HCT116 (cell line): ENCODE measurements around the gene CCL16. TPM values are rescaled to one million over a fixed set of nuclear protein-coding genes. Genes with fewer than 3 reads are reported as not detected.

Experiments
- ATAC-seq: fragments of 200-7000 bp; cut with Tn5 transposase; 2 replicates; pipeline ENCODE4 v1.9.1; 2020; ENCODE audit warnings: mild to moderate bottlenecking, moderate library complexity
- BruUV-seq: library from RNA; stranded (reverse); fragments of 400-500 nt; replicated peaks from 2 replicates; lab custom pipeline; 2021; lab: Mats Ljungman, UMichigan
- CTCF ChIA-PET: fragments of 300-600 bp; sonication (Branson Sonifier 250); formaldehyde crosslinking; loops from one replicate; lab custom pipeline; 2021; ENCODE audit warnings: antibody characterized with exemption; lab: Charles Lee
- POLR2A ChIA-PET: fragments of 300-600, 350-600 bp; sonication (Branson Sonifier 250); formaldehyde crosslinking; loops from one replicate; lab custom pipeline; 2021; ENCODE audit warnings: antibody characterized with exemption; lab: Charles Lee
- RAD21 ChIA-PET, 2 experiments: fragments of 300-600 bp; sonication (Branson Sonifier 250); formaldehyde crosslinking; loops; one replicate each; lab custom pipeline; 2023; ENCODE audit warnings: low total read pairs in 2 of 2; ENCODE audit not compliant: uncharacterized antibody in 2 of 2, unreplicated experiment in 2 of 2, low non-redundant PET in 1 of 2; lab: Charles Lee
- DNase-seq: peaks from one replicate; pipeline ENCODE4 v3.0.0-alpha.2; 2010; ENCODE audit warnings: low read depth, low spot score
- H2AFZ ChIP-seq: fragments of 200-600 bp; shearing (Covaris generic), sonication (generic); 2 replicates; pipeline ENCODE4 v1.6.1; 2017; ENCODE audit warnings: low read depth, mixed run types, mixed read lengths, antibody characterized with exemption, low read length; ENCODE audit not compliant: poor library complexity, severe bottlenecking
- H3K27ac ChIP-seq: 2 replicates; pipeline ENCODE4 v1.5.1; 2012; ENCODE audit warnings: low read depth, low read length
- H3K27me3 ChIP-seq: fragments of 200-600 bp; sonication (generic); 2 replicates; pipeline ENCODE4 v1.6.1; 2016; ENCODE audit warnings: mixed run types, low read length, mixed read lengths; ENCODE audit not compliant: insufficient read depth
- H3K36me3 ChIP-seq, 2 experiments: fragments of 200-500 bp in 1 of 2; fragments of 200-600 bp in 1 of 2; sonication (Bioruptor generic) in 1 of 2; sonication (generic) in 1 of 2; 2 replicates each; pipeline versions ENCODE4 v1.5.1 to v1.6.1; 2014 to 2016; ENCODE audit warnings: low read length in 2 of 2, inconsistent platforms in 1 of 2, mixed read lengths in 1 of 2, mixed run types in 1 of 2; ENCODE audit not compliant: insufficient read depth in 2 of 2, control insufficient read depth in 1 of 2
- H3K4me1 ChIP-seq, 2 experiments: fragments of 200-600 bp in 1 of 2; sonication (generic) in 1 of 2; 2 replicates each; pipeline versions ENCODE4 v1.5.1 to v1.6.1; 2012 to 2017; ENCODE audit warnings: low read length in 2 of 2, inconsistent platforms in 1 of 2, mild to moderate bottlenecking in 1 of 2, mixed read lengths in 1 of 2, mixed run types in 1 of 2, moderate library complexity in 1 of 2; ENCODE audit not compliant: insufficient read depth in 2 of 2, control insufficient read depth in 1 of 2
- H3K4me2 ChIP-seq: fragments of 200-600 bp; sonication (generic); 2 replicates; pipeline ENCODE4 v1.6.1; 2017; ENCODE audit warnings: mixed run types, low read length, mixed read lengths
- H3K4me3 ChIP-seq, 2 experiments: fragments of 200-600 bp in 1 of 2; sonication (generic) in 1 of 2; replicated peaks in 1 of 2; 2 replicates each; pipeline ENCODE4 v1.5.1; 2011 to 2016; ENCODE audit warnings: low read length in 2 of 2, control low read depth in 1 of 2, low read depth in 1 of 2, mild to moderate bottlenecking in 1 of 2, mixed read lengths in 1 of 2, mixed run types in 1 of 2
- H3K79me2 ChIP-seq: fragments of 200-600 bp; sonication (generic); 2 replicates; pipeline ENCODE4 v1.6.1; 2017; ENCODE audit warnings: mild to moderate bottlenecking, mixed run types, low read length, moderate library complexity, mixed read lengths; ENCODE audit not compliant: insufficient read depth
- H3K9ac ChIP-seq: fragments of 200-600 bp; sonication (generic); 2 replicates; pipeline ENCODE4 v1.6.1; 2016; ENCODE audit warnings: low read length, mixed read lengths
- H3K9me2 ChIP-seq: fragments of 200-600 bp; sonication (generic), shearing (Covaris generic); 2 replicates; pipeline ENCODE4 v1.6.1; 2017; ENCODE audit warnings: mixed run types, mild to moderate bottlenecking, moderate library complexity; ENCODE audit not compliant: insufficient read depth
- H3K9me3 ChIP-seq, 2 experiments: fragments of 200-500 bp in 1 of 2; fragments of 200-600 bp in 1 of 2; sonication (Bioruptor generic) in 1 of 2; sonication (generic) in 1 of 2; 2 replicates each; pipeline ENCODE4 v1.6.1; 2014 to 2017; ENCODE audit warnings: low read length in 2 of 2, mixed read lengths in 2 of 2, inconsistent platforms in 1 of 2, low read depth in 1 of 2, mild to moderate bottlenecking in 1 of 2, mixed run types in 1 of 2, moderate library complexity in 1 of 2; ENCODE audit not compliant: control insufficient read depth in 1 of 2, insufficient read depth in 1 of 2
- H4K20me1 ChIP-seq: fragments of 200-600 bp; sonication (generic), shearing (Covaris generic); 2 replicates; pipeline ENCODE4 v1.6.1; 2017; ENCODE audit warnings: mixed run types, mild to moderate bottlenecking, moderate library complexity; ENCODE audit not compliant: insufficient read depth
- ATF3 ChIP-seq: IDR thresholded peaks from 2 replicates; pipeline ENCODE4 v1.6.1; 2012
- CEBPB ChIP-seq: IDR thresholded peaks from 2 replicates; pipeline ENCODE4 v1.6.1; 2012; ENCODE audit warnings: low read depth
- CTCF ChIP-seq, 3 experiments: fragments of 200-600 bp in 1 of 3; sonication (generic) in 1 of 3; IDR thresholded peaks in 2 of 3; conservative IDR thresholded peaks in 1 of 3; 2 replicates each; pipeline ENCODE4 v1.5.1; 2012 to 2017; ENCODE audit warnings: low read depth in 2 of 3, low read length in 2 of 3, antibody characterized with exemption in 1 of 3, borderline replicate concordance in 1 of 3, control low read depth in 1 of 3, mild to moderate bottlenecking in 1 of 3, mixed read lengths in 1 of 3, mixed run types in 1 of 3, moderate library complexity in 1 of 3; ENCODE audit not compliant: insufficient read depth in 1 of 3
- EGR1 ChIP-seq: IDR thresholded peaks from 2 replicates; pipeline ENCODE4 v1.6.1; 2012; ENCODE audit warnings: low read depth
- EZH2 ChIP-seq: fragments of 200-600 bp; sonication (generic); IDR thresholded peaks from 2 replicates; pipeline ENCODE4 v1.6.1; 2017; ENCODE audit warnings: antibody characterized with exemption, mixed run types
- EZH2phosphoT487 ChIP-seq: fragments of 200-600 bp; IDR thresholded peaks from 2 replicates; pipeline ENCODE4 v1.6.1; 2018; ENCODE audit warnings: antibody characterized with exemption, borderline replicate concordance
- FOSL1 ChIP-seq: IDR thresholded peaks from 2 replicates; pipeline ENCODE4 v1.6.1; 2012; ENCODE audit warnings: low read depth
- JUND ChIP-seq: IDR thresholded peaks from 2 replicates; pipeline ENCODE4 v1.6.1; 2012
- MAX ChIP-seq: IDR thresholded peaks from 2 replicates; pipeline ENCODE4 v1.6.1; 2012
- POLR2A ChIP-seq: IDR thresholded peaks from 2 replicates; pipeline ENCODE4 v1.7.0; 2011; ENCODE audit warnings: borderline replicate concordance; ENCODE audit not compliant: insufficient read depth, insufficient read length; ENCODE audit errors: extremely low read depth
- POLR2AphosphoS5 ChIP-seq: IDR thresholded peaks from 2 replicates; pipeline ENCODE4 v1.6.1; 2011; ENCODE audit warnings: mild to moderate bottlenecking, low read depth, low read length, moderate library complexity
- RAD21 ChIP-seq: IDR thresholded peaks from 2 replicates; pipeline ENCODE4 v1.6.1; 2012; ENCODE audit warnings: low read depth, mild to moderate bottlenecking
- SP1 ChIP-seq: IDR thresholded peaks from 2 replicates; pipeline ENCODE4 v1.6.1; 2012; ENCODE audit warnings: low read depth
- SRF ChIP-seq: IDR thresholded peaks from 2 replicates; pipeline ENCODE4 v1.6.1; 2012; ENCODE audit warnings: low read depth
- TCF7L2 ChIP-seq: IDR thresholded peaks from 2 replicates; pipeline ENCODE4 v1.7.0; 2011; ENCODE audit warnings: borderline replicate concordance, inconsistent platforms; ENCODE audit not compliant: insufficient read depth, insufficient read length; ENCODE audit errors: extremely low read depth
- ZFX ChIP-seq: fragments of 450-650 bp; IDR thresholded peaks from 2 replicates; pipeline ENCODE4 v1.6.1; 2017
- ZNF274 ChIP-seq: fragments of 200-500 bp; sonication (Bioruptor generic); IDR thresholded peaks from 2 replicates; pipeline ENCODE4 v1.6.1; 2014; ENCODE audit warnings: mild to moderate bottlenecking, low read depth, low read length, inconsistent platforms
- intact Hi-C: fragments of 100-400 bp; cut with micrococcal nuclease; formaldehyde crosslinking; loops from 2 replicates; pipeline ENCODE4 v1.10.0; 2022
- total RNA-seq: library from RNA; stranded (reverse); gene quantifications from one replicate; pipeline ENCODE4 v1.2.1, GENCODE V29; 2021; ENCODE audit not compliant: unreplicated experiment

The CCL16 gene
- total RNA-seq, 1 experiment from 2014 or later: not detected

GRCh38 chr17:35944151-35944550, 37.1 kb downstream of the CCL16 start:
- no peaks in the 10 kb centered on the region for H3K9me3 ChIP-seq
- H3K27me3 ChIP-seq: no peaks in the 10 kb centered on the region
- TF ChIP-seq ATF3 (no peak), FOSL1 (no peak), SRF (no peak), SP1 (no peak), ZFX (no peak), EZH2phosphoT487 (no peak), JUND (no peak), ZNF274 (no peak), EGR1 (no peak), POLR2A (no peak), POLR2AphosphoS5 (no peak)
- TF ChIP-seq, all 23 proteins: peak for 0

GRCh38 chr17:35943537-35943936, 37.8 kb downstream of the CCL16 start, which contains the start of gene LYZL6:
LYZL6 (minus strand) TSS chr17:35943713; CDS start chr17:35939356, 4,357 bp downstream.
- Histone ChIP-seq H3K9me2 (no peaks in the 10 kb centered on the region), H3K27me3 (no peaks in the 10 kb centered on the region), H3K4me3 (no peak within 1 kb of the TSS), H3K27ac (no peak within 1 kb of the TSS), H2AFZ (no peak within 1 kb of the TSS), H3K9ac (no peak within 1 kb of the TSS), H3K9me3 (no peaks in the 10 kb centered on the region), H3K4me1 (peaks cover 0 to 14% of the 10 kb centered on the region in 2 experiments; a peak in 3 of 4 replicates), H4K20me1 (no peaks in the 10 kb centered on the region), H3K4me2 (no peak within 1 kb of the TSS), H3K79me2 (no peaks in the 10 kb centered on the region), H3K36me3 (no peaks in the 10 kb centered on the region)
- no TSS peak for BruUV-seq
- no peak for ATAC-seq
- no peak for DNase-seq
- ChIA-PET CTCF (no interaction called here), RAD21 (no interaction called here), POLR2A (no interaction called here)
- intact Hi-C loops: no loop called here
- TF ChIP-seq FOSL1 (no peak), CEBPB (no peak), MAX (no peak), ATF3 (no peak), EZH2 (no peak), CTCF (IDR thresholded peaks at IDR 0.05 in 2 of 3, conservative IDR thresholded peaks at IDR 0.05 in 1 of 3; ENCODE audit: borderline replicate concordance in 1 of 3, insufficient read depth in 1 of 3, low read depth in 2 of 3, low read length in 2 of 3) (no peak), TCF7L2 (no peak), ZFX (no peak), EZH2phosphoT487 (no peak), JUND (no peak), RAD21 (no peak), SRF (no peak)

More at GRCh38 chr17:35944151-35944550, 37.1 kb downstream of the CCL16 start:
- intact Hi-C loops: no loop called here
- no peak overlapping the region for H3K27ac ChIP-seq
- ChIA-PET CTCF (no interaction called here), RAD21 (no interaction called here), POLR2A (no interaction called here)
- H3K79me2 ChIP-seq: no peaks in the 10 kb centered on the region
- peaks cover 0 to 14% of the 10 kb centered on the region in 2 experiments; a peak in 3 of 4 replicates for H3K4me1 ChIP-seq
- H3K36me3 ChIP-seq: no peaks in the 10 kb centered on the region
- no peaks in the 10 kb centered on the region for H4K20me1 ChIP-seq
- no peaks in the 10 kb centered on the region for H3K9me2 ChIP-seq
- H3K9ac ChIP-seq: no peak overlapping the region
- H3K4me2 ChIP-seq: no peak overlapping the region
- H3K4me3 ChIP-seq: no peak overlapping the region
- BruUV-seq: no TSS peak
- ATAC-seq (no peak), DNase-seq (no peak)
- H2AFZ ChIP-seq: no peak overlapping the region
